IMR-90 (cell line): ENCODE results near the gene CDK18. TPM values are rescaled to one million over a fixed set of nuclear protein-coding genes. Genes with fewer than 3 reads are reported as not detected.

Experiments
- ATAC-seq: fragments of 200-7000 bp; cut with Tn5 transposase; 2 replicates; pipeline ENCODE4 v1.9.1; 2020; ENCODE audit warnings: low read depth, mild to moderate bottlenecking, moderate library complexity
- BruUV-seq: library from RNA; stranded (reverse); fragments of 400-500 nt; replicated peaks from 2 replicates; lab custom pipeline; 2021; lab: Mats Ljungman, UMichigan
- CTCF ChIA-PET: fragments of 300-600 bp; formaldehyde crosslinking; extraction: SDS; loops from one replicate; lab custom pipeline; 2021; ENCODE audit warnings: antibody characterized with exemption; lab: Yijun Ruan, JAX
- POLR2A ChIA-PET: fragments of 300-600 bp; sonication (Branson Sonifier 250); formaldehyde crosslinking; loops from one replicate; lab custom pipeline; 2022; ENCODE audit warnings: antibody characterized with exemption; ENCODE audit not compliant: unreplicated experiment; lab: Charles Lee
- DNase-seq: peaks from one replicate; pipeline ENCODE4 v3.0.0; 2013
- H2AFZ ChIP-seq: replicated peaks from 2 replicates; pipeline ENCODE3; 2013; ENCODE audit warnings: low read length, mild to moderate bottlenecking; ENCODE audit not compliant: poor library complexity
- H2AK5ac ChIP-seq: 2 replicates; pipeline ENCODE4 v1.6.1; 2013; ENCODE audit warnings: low read depth, low read length, inconsistent platforms
- H2AK9ac ChIP-seq: replicated peaks from 2 replicates; pipeline ENCODE3; 2013; ENCODE audit warnings: mild to moderate bottlenecking, low read depth, low read length, moderate library complexity; ENCODE audit not compliant: poor library complexity
- H2BK120ac ChIP-seq: 2 replicates; pipeline ENCODE4 v1.6.1; 2013; ENCODE audit warnings: low read depth, low read length, inconsistent platforms
- H2BK15ac ChIP-seq: 3 replicates; pipeline ENCODE4 v1.6.1; 2013; ENCODE audit warnings: low read depth, low read length, inconsistent platforms
- H2BK20ac ChIP-seq: 2 replicates; pipeline ENCODE4 v1.6.1; 2013; ENCODE audit warnings: low read depth, mild to moderate bottlenecking, inconsistent platforms, low read length, moderate library complexity
- H2BK5ac ChIP-seq: 2 replicates; pipeline ENCODE4 v1.6.1; 2013; ENCODE audit warnings: mild to moderate bottlenecking, low read depth, low read length, inconsistent platforms; ENCODE audit not compliant: poor library complexity, severe bottlenecking
- H3K14ac ChIP-seq: replicated peaks from 2 replicates; pipeline ENCODE4 v1.6.1; 2013; ENCODE audit warnings: low read depth, low read length, inconsistent platforms
- H3K18ac ChIP-seq: 2 replicates; pipeline ENCODE4 v1.6.1; 2013; ENCODE audit warnings: low read depth, low read length, control low read depth
- H3K23ac ChIP-seq: 2 replicates; pipeline ENCODE4 v1.6.1; 2013; ENCODE audit warnings: low read depth, low read length, inconsistent platforms
- H3K27ac ChIP-seq: 2 replicates; pipeline ENCODE4 v1.5.1; 2013; ENCODE audit warnings: mild to moderate bottlenecking, control low read depth, low read length; ENCODE audit not compliant: insufficient read depth
- H3K27me3 ChIP-seq: 2 replicates; pipeline ENCODE4 v1.6.1; 2013; ENCODE audit warnings: low read length; ENCODE audit not compliant: control insufficient read depth, insufficient read depth
- H3K36me3 ChIP-seq: 2 replicates; pipeline ENCODE4 v1.6.1; 2013; ENCODE audit warnings: low read length, mixed read lengths; ENCODE audit not compliant: control insufficient read depth, insufficient read depth
- H3K4ac ChIP-seq: 2 replicates; pipeline ENCODE4 v1.6.1; 2013; ENCODE audit warnings: low read depth, low read length, inconsistent platforms
- H3K4me1 ChIP-seq: 2 replicates; pipeline ENCODE4 v1.6.1; 2013; ENCODE audit warnings: low read length, mixed read lengths; ENCODE audit not compliant: control insufficient read depth, insufficient read depth
- H3K4me2 ChIP-seq: 2 replicates; pipeline ENCODE4 v1.6.1; 2013; ENCODE audit warnings: low read depth, mild to moderate bottlenecking, control low read depth, low read length, moderate library complexity
- H3K4me3 ChIP-seq: 2 replicates; pipeline ENCODE4 v1.5.1; 2013; ENCODE audit warnings: low read depth, mild to moderate bottlenecking, control low read depth, low read length, moderate library complexity; ENCODE audit not compliant: insufficient read depth
- H3K56ac ChIP-seq: 2 replicates; pipeline ENCODE4 v1.6.1; 2013; ENCODE audit warnings: low read length, inconsistent platforms; ENCODE audit not compliant: insufficient read depth; ENCODE audit errors: extremely low read depth
- H3K79me1 ChIP-seq, 2 experiments: 2 replicates each; pipeline ENCODE4 v1.6.1; 2013; ENCODE audit warnings: low read length in 2 of 2, inconsistent platforms in 1 of 2, low read depth in 1 of 2
- H3K9ac ChIP-seq: 2 replicates; pipeline ENCODE4 v1.6.1; 2013; ENCODE audit warnings: low read depth, low read length, control low read depth
- H3K9me1 ChIP-seq: 2 replicates; pipeline ENCODE4 v1.6.1; 2013; ENCODE audit warnings: low read length, inconsistent platforms; ENCODE audit not compliant: insufficient read depth
- H3K9me3 ChIP-seq: 2 replicates; pipeline ENCODE4 v1.6.1; 2013; ENCODE audit warnings: low read length; ENCODE audit not compliant: control insufficient read depth, insufficient read depth
- H4K20me1 ChIP-seq: 2 replicates; pipeline ENCODE4 v1.6.1; 2013; ENCODE audit warnings: low read length, inconsistent platforms; ENCODE audit not compliant: insufficient read depth
- H4K5ac ChIP-seq: 2 replicates; pipeline ENCODE4 v1.6.1; 2013; ENCODE audit warnings: mild to moderate bottlenecking, low read depth, low read length, control low read depth
- H4K8ac ChIP-seq, 2 experiments: 2 replicates each; pipeline ENCODE4 v1.6.1; 2013; ENCODE audit warnings: low read depth in 2 of 2, low read length in 2 of 2, control low read depth in 1 of 2, inconsistent platforms in 1 of 2
- H4K91ac ChIP-seq: 2 replicates; pipeline ENCODE4 v1.6.1; 2013; ENCODE audit warnings: low read depth, low read length, inconsistent platforms; ENCODE audit not compliant: insufficient read depth
- BHLHE40 ChIP-seq: fragments of 150-350 bp; IDR thresholded peaks from 2 replicates; pipeline ENCODE4 v1.6.1; 2016; ENCODE audit warnings: mild to moderate bottlenecking, low read depth, low read length
- CEBPB ChIP-seq: IDR thresholded peaks from 2 replicates; pipeline ENCODE4 v1.6.1; 2012; ENCODE audit warnings: low read depth, low read length, improper control_type of control experiment
- CHD1 ChIP-seq: IDR thresholded peaks from 2 replicates; pipeline ENCODE4 v1.6.1; 2012; ENCODE audit warnings: low read depth, low read length, improper control_type of control experiment
- FOS ChIP-seq: fragments of 150-350 bp; IDR thresholded peaks from 2 replicates; pipeline ENCODE4 v1.6.1; 2016; ENCODE audit warnings: low read depth, low read length
- MAFK ChIP-seq: IDR thresholded peaks from 2 replicates; pipeline ENCODE4 v1.6.1; 2012; ENCODE audit warnings: low read depth, low read length, improper control_type of control experiment
- MAZ ChIP-seq: IDR thresholded peaks from 2 replicates; pipeline ENCODE4 v1.6.1; 2012; ENCODE audit warnings: low read depth, mild to moderate bottlenecking, low read length, improper control_type of control experiment, moderate library complexity, borderline replicate concordance
- MXI1 ChIP-seq: IDR thresholded peaks from 2 replicates; pipeline ENCODE4 v1.6.1; 2012; ENCODE audit warnings: low read depth, mild to moderate bottlenecking, low read length, moderate library complexity, borderline replicate concordance
- NFE2L2 ChIP-seq: fragments of 150-350 bp; IDR thresholded peaks from 2 replicates; pipeline ENCODE4 v1.6.1; 2016; ENCODE audit warnings: low read depth, mild to moderate bottlenecking, low read length
- POLR2A ChIP-seq: IDR thresholded peaks from 2 replicates; pipeline ENCODE4 v1.6.1; 2012; ENCODE audit warnings: mild to moderate bottlenecking, low read depth, low read length
- RAD21 ChIP-seq: IDR thresholded peaks from 2 replicates; pipeline ENCODE4 v1.6.1; 2012; ENCODE audit warnings: low read length, improper control_type of control experiment
- RCOR1 ChIP-seq: IDR thresholded peaks from 2 replicates; pipeline ENCODE4 v1.6.1; 2012; ENCODE audit warnings: mild to moderate bottlenecking, low read length, improper control_type of control experiment; ENCODE audit not compliant: insufficient replicate concordance
- RFX5 ChIP-seq: IDR thresholded peaks from 2 replicates; pipeline ENCODE4 v1.8.0; 2012; ENCODE audit warnings: low read depth, mild to moderate bottlenecking, low read length, moderate library complexity
- SMC3 ChIP-seq: fragments of 150-350 bp; IDR thresholded peaks from 2 replicates; pipeline ENCODE4 v1.6.1; 2016; ENCODE audit warnings: low read depth, mild to moderate bottlenecking, antibody characterized with exemption, low read length, moderate library complexity
- WGBS, 2 experiments: methylation state at CpG; one replicate each; pipeline versions ENCODE4 v1.1.5 to v1.1.7; 2013; ENCODE audit warnings: missing lambda C conversion rate in 2 of 2; ENCODE audit not compliant: insufficient read length in 1 of 2; ENCODE audit errors: extremely low coverage in 2 of 2; 5-methylcytosine and 5-hydroxymethylcytosine counted together
- dilution Hi-C: fragments of 300-500 bp; cut with HindIII; formaldehyde crosslinking; loops from one replicate; pipeline ENCODE4 v1.14.3; 2018; ENCODE audit warnings: low sequenced_read_pairs; ENCODE audit not compliant: unreplicated experiment
- in situ Hi-C: fragments of 300-500 bp; cut with MboI; formaldehyde crosslinking; loops from 3 replicates; pipeline ENCODE4 v1.14.3; 2019; ENCODE audit warnings: low sequenced_read_pairs, inconsistent platforms, mixed read lengths
- intact Hi-C: fragments of 100-400 bp; cut with micrococcal nuclease; formaldehyde crosslinking; loops from 2 replicates; pipeline ENCODE4 v1.10.0; 2022
- polyA plus RNA-seq, 3 experiments: library from polyadenylated mRNA; depleted of rRNA; stranded (reverse); fragments of >200 nt; gene quantifications; 2 replicates each; pipeline ENCODE4 v1.2.3, GENCODE V29; 2012; ENCODE audit warnings: low replicate concordance in 1 of 3
- total RNA-seq: library from RNA; depleted of rRNA; stranded (reverse); fragments of >200 nt; gene quantifications from 2 replicates; pipeline ENCODE4 v1.2.3, GENCODE V29; 2012
- TF ChIP-seq, protein P1 (sequence below): fragments of 150-350 bp; IDR thresholded peaks from 2 replicates; pipeline ENCODE4 v1.6.1; 2017; ENCODE audit warnings: mild to moderate bottlenecking, antibody characterized with exemption, low read length, low read depth
- TF ChIP-seq, protein P2 (sequence below): conservative IDR thresholded peaks from 2 replicates; pipeline ENCODE4 v1.5.1; 2012; ENCODE audit warnings: mild to moderate bottlenecking, low read depth, low read length, improper control_type of control experiment
- TF ChIP-seq, protein P3 (sequence below): fragments of 150-350 bp; IDR thresholded peaks from 2 replicates; pipeline ENCODE4 v1.6.1; 2016; ENCODE audit warnings: low read depth, mild to moderate bottlenecking, low read length, moderate library complexity, borderline replicate concordance

The CDK18 gene
- total and polyA plus RNA-seq, 2 of the 4 experiments (the other 2 are of a cell fraction), result 0.18 to 0.48 TPM

DNA sequence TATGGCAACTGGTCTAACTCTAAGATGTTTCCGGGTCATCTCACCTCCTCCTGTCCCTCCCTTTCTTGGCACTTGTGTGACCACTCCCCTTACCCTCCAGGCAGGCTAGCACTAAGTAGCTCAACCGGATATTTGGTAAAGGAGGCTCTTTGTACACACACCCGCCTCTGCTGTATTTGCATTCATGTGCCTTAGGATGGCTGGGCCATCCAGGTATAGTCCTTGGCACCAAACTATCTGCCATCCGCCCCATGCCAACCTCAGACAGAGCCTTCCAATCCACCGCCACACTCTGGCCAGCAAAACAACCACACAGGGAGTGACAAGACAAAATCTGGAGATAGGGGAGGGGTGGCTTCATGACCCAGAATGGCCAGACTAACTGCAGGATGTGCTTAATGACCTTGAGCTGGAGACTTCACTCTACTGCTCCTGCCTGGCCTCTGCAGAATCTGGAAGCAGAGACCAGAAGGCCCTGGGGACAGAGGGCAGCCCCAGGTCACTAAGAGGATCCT is 59.5 kb downstream of the CDK18 start:
- no peak overlapping the region for H3K14ac ChIP-seq
- no peak overlapping the region for H2BK20ac ChIP-seq
- no peak overlapping the region for H3K4me2 ChIP-seq
- H3K9me1 ChIP-seq, result no peaks in the 10 kb centered on the region
- no peaks in the 10 kb centered on the region for H4K20me1 ChIP-seq
- no peaks in the 10 kb centered on the region for H3K36me3 ChIP-seq
- no peak overlapping the region for H2BK120ac ChIP-seq
- no peak overlapping the region for H2AK9ac ChIP-seq
- H3K4me3 ChIP-seq, result no peak overlapping the region
- H3K79me1 ChIP-seq, result no peaks in the 10 kb centered on the region
- peaks cover 1% of the 10 kb centered on the region; the same call in 1 of the 2 replicates for H3K4me1 ChIP-seq
- no peak overlapping the region for H3K23ac ChIP-seq
- BruUV-seq, result no TSS peak
- no peak overlapping the region for H4K91ac ChIP-seq
- in situ Hi-C loops (no loop called here), dilution Hi-C loops (no loop called here), intact Hi-C loops (no loop called here)
- peaks cover 7% of the 10 kb centered on the region for H3K9me3 ChIP-seq
- H2BK5ac ChIP-seq, result no peak overlapping the region
- no peak overlapping the region for H2BK15ac ChIP-seq
- no peak overlapping the region for H2AFZ ChIP-seq
- peaks cover 49% of the 10 kb centered on the region for H3K27me3 ChIP-seq
- H3K4ac ChIP-seq, result no peak overlapping the region
- H3K27ac ChIP-seq, result no peak overlapping the region
- no peak overlapping the region for H2AK5ac ChIP-seq
- H4K5ac ChIP-seq, result no peak overlapping the region
- ChIA-PET CTCF (no interaction called here), POLR2A (no interaction called here)
- H3K9ac ChIP-seq, result no peak overlapping the region
- ATAC-seq (no peak), DNase-seq (no peak)
- TF ChIP-seq, protein P1, sequence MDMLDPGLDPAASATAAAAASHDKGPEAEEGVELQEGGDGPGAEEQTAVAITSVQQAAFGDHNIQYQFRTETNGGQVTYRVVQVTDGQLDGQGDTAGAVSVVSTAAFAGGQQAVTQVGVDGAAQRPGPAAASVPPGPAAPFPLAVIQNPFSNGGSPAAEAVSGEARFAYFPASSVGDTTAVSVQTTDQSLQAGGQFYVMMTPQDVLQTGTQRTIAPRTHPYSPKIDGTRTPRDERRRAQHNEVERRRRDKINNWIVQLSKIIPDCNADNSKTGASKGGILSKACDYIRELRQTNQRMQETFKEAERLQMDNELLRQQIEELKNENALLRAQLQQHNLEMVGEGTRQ, result no peak
- TF ChIP-seq, protein P2, sequence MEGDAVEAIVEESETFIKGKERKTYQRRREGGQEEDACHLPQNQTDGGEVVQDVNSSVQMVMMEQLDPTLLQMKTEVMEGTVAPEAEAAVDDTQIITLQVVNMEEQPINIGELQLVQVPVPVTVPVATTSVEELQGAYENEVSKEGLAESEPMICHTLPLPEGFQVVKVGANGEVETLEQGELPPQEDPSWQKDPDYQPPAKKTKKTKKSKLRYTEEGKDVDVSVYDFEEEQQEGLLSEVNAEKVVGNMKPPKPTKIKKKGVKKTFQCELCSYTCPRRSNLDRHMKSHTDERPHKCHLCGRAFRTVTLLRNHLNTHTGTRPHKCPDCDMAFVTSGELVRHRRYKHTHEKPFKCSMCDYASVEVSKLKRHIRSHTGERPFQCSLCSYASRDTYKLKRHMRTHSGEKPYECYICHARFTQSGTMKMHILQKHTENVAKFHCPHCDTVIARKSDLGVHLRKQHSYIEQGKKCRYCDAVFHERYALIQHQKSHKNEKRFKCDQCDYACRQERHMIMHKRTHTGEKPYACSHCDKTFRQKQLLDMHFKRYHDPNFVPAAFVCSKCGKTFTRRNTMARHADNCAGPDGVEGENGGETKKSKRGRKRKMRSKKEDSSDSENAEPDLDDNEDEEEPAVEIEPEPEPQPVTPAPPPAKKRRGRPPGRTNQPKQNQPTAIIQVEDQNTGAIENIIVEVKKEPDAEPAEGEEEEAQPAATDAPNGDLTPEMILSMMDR, result no peak
- TF ChIP-seq FOS (no peak), SMC3 (no peak), RAD21 (no peak), NFE2L2 (no peak), BHLHE40 (no peak), MAFK (no peak), CHD1 (no peak), CEBPB (no peak), RCOR1 (no peak), RFX5 (no peak), MAZ (no peak), MXI1 (no peak), POLR2A (no peak)
- TF ChIP-seq, protein P3, sequence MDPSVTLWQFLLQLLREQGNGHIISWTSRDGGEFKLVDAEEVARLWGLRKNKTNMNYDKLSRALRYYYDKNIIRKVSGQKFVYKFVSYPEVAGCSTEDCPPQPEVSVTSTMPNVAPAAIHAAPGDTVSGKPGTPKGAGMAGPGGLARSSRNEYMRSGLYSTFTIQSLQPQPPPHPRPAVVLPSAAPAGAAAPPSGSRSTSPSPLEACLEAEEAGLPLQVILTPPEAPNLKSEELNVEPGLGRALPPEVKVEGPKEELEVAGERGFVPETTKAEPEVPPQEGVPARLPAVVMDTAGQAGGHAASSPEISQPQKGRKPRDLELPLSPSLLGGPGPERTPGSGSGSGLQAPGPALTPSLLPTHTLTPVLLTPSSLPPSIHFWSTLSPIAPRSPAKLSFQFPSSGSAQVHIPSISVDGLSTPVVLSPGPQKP, result no peak
- H3K56ac ChIP-seq, result no peak overlapping the region
- H3K18ac ChIP-seq, result no peak overlapping the region
- WGBS, 2 experiments, result no CpG with 5 or more reads among the region's 5 CpGs
- no peak overlapping the region for H4K8ac ChIP-seq
